SU-DHL-6 (cell line): ENCODE data around the gene NFIB.

Experiments
- CTCF ChIP-seq: fragments of 200-600 bp; sonication (generic); IDR thresholded peaks from one replicate; pipeline ENCODE4 v1.5.1; 2017; ENCODE audit warnings: antibody characterized with exemption, mild to moderate bottlenecking, low read length, moderate library complexity; ENCODE audit not compliant: insufficient read depth, poor library complexity, severe bottlenecking
- EZH2phosphoT487 ChIP-seq: fragments of 200-600 bp; sonication (generic), shearing (Covaris generic); conservative IDR thresholded peaks from 2 replicates; pipeline ENCODE4 v1.6.1; 2018; ENCODE audit warnings: mild to moderate bottlenecking, antibody characterized with exemption, low read length, moderate library complexity, mixed read lengths

- TF ChIP-seq EZH2phosphoT487 (no peak), CTCF (no peak)
These were observed 15.3 kb downstream of the NFIB start for GRCh38 chr9:14298601-14299022.
